Ectodermal cell (in vitro differentiated cells): Measurements from ENCODE around the gene AQR.
"Not testable (repeated sequence)": the region's sequence is repeated elsewhere in the genome, so short reads cannot be mapped to it uniquely, and the experiment has no call there.

ENCODE experiments used
- H3K27ac ChIP-seq: 2 replicates; pipeline ENCODE4 v1.7.0; 2013; ENCODE audit warnings: mild to moderate bottlenecking, low read depth, low read length; ENCODE audit not compliant: insufficient read depth, poor library complexity, severe bottlenecking
- H3K27me3 ChIP-seq: 2 replicates; pipeline ENCODE4 v1.7.0; 2013; ENCODE audit warnings: mild to moderate bottlenecking, low read length; ENCODE audit not compliant: insufficient read depth, control insufficient read depth, poor library complexity, severe bottlenecking
- H3K36me3 ChIP-seq: one replicate; pipeline ENCODE4 v1.7.0; 2013; ENCODE audit warnings: low read length; ENCODE audit not compliant: control insufficient read depth, insufficient read depth
- H3K4me1 ChIP-seq: one replicate; pipeline ENCODE4 v1.7.0; 2013; ENCODE audit warnings: low read length; ENCODE audit not compliant: control insufficient read depth, insufficient read depth
- H3K4me3 ChIP-seq: 2 replicates; pipeline ENCODE4 v1.7.0; 2013; ENCODE audit warnings: low read depth, low read length, control low read depth; ENCODE audit not compliant: insufficient read depth
- H3K9me3 ChIP-seq: 2 replicates; pipeline ENCODE4 v1.7.0; 2013; ENCODE audit warnings: mild to moderate bottlenecking, low read length, moderate library complexity; ENCODE audit not compliant: control insufficient read depth
- WGBS, 2 experiments: methylation state at CpG; one replicate each; pipeline ENCODE4 v1.1.7; 2013; ENCODE audit warnings: missing lambda C conversion rate in 2 of 2; 5-methylcytosine and 5-hydroxymethylcytosine counted together

Gene AQR

GRCh38 chr15:34828145-34828911, 141.2 kb downstream of the AQR start:
- H3K4me3 ChIP-seq = no peak overlapping the region

GRCh38 chr15:34821831-34822230, 147.7 kb downstream of the AQR start:
- Histone ChIP-seq H3K4me3 (no peak overlapping the region), H3K36me3 (no peaks in the 10 kb centered on the region), H3K9me3 (no peaks in the 10 kb centered on the region), H3K27ac (no peak overlapping the region), H3K4me1 (no peaks in the 10 kb centered on the region), H3K27me3 (no peaks in the 10 kb centered on the region)
- 84 to 86% methylated on average over 3 of the region's 3 CpGs for WGBS, 2 experiments

More at GRCh38 chr15:34828145-34828911, 141.2 kb downstream of the AQR start:
- Histone ChIP-seq H3K9me3 (no peaks in the 10 kb centered on the region), H3K27ac (no peak overlapping the region), H3K4me1 (no peaks in the 10 kb centered on the region), H3K27me3 (no peaks in the 10 kb centered on the region), H3K36me3 (no peaks in the 10 kb centered on the region)
- 92 to 100% methylated on average over 1 to 5 of the region's 5 CpGs for whole genome bisulfite sequencing, 2 experiments

- no peaks in the 10 kb centered on the region for H3K27me3 ChIP-seq
- H3K4me3 ChIP-seq = no peak overlapping the region
- no peaks in the 10 kb centered on the region for H3K36me3 ChIP-seq
- 91 to 92% methylated on average over 5 of the region's 5 CpGs for whole genome bisulfite sequencing, 2 experiments
- no peaks in the 10 kb centered on the region for H3K9me3 ChIP-seq
- H3K27ac ChIP-seq = no peak overlapping the region
- H3K4me1 ChIP-seq = no peaks in the 10 kb centered on the region
Measured at GRCh38 chr15:34820110-34820509, 149.4 kb downstream of the AQR start.

GRCh38 chr15:34818526-34818925, 151.0 kb downstream of the AQR start:
- H3K4me3 ChIP-seq = no peak overlapping the region
- 100% methylated on average over 1 of the region's 1 CpG; no CpG with 5 or more reads in 1 of the 2 experiments for WGBS, 2 experiments
- H3K27ac ChIP-seq = no peak overlapping the region
- H3K36me3 ChIP-seq = no peaks in the 10 kb centered on the region
- H3K4me1 ChIP-seq = no peaks in the 10 kb centered on the region
- no peaks in the 10 kb centered on the region for H3K9me3 ChIP-seq
- no peaks in the 10 kb centered on the region for H3K27me3 ChIP-seq

GRCh38 chr15:34815836-34816235, 153.7 kb downstream of the AQR start:
- no CpG with 5 or more reads among the region's 1 CpG for WGBS, 2 experiments
- Histone ChIP-seq H3K9me3 (no peaks in the 10 kb centered on the region), H3K27me3 (no peaks in the 10 kb centered on the region), H3K4me3 (no peak overlapping the region), H3K36me3 (no peaks in the 10 kb centered on the region), H3K4me1 (no peaks in the 10 kb centered on the region), H3K27ac (no peak overlapping the region)

GRCh38 chr15:34813446-34814190, 155.9 kb downstream of the AQR start:
- H3K4me3 ChIP-seq = no peak overlapping the region
- no peaks in the 10 kb centered on the region for H3K36me3 ChIP-seq
- no peaks in the 10 kb centered on the region for H3K4me1 ChIP-seq
- no peaks in the 10 kb centered on the region for H3K9me3 ChIP-seq
- no peaks in the 10 kb centered on the region for H3K27me3 ChIP-seq
- no peak overlapping the region for H3K27ac ChIP-seq
- WGBS, 2 experiments = 73 to 81% methylated on average over 3 of the region's 3 CpGs

GRCh38 chr15:34812868-34813365, 156.6 kb downstream of the AQR start:
- not testable (repeated sequence) for H3K36me3 ChIP-seq, H3K9me3 ChIP-seq, H3K4me1 ChIP-seq, H3K27me3 ChIP-seq, H3K27ac ChIP-seq, H3K4me3 ChIP-seq
- 80 to 93% methylated on average over 9 of the region's 9 CpGs for WGBS, 2 experiments

GRCh38 chr15:34812369-34812768, 157.2 kb downstream of the AQR start:
- Histone ChIP-seq H3K4me1 (no peaks in the 10 kb centered on the region), H3K27me3 (no peaks in the 10 kb centered on the region), H3K9me3 (no peaks in the 10 kb centered on the region), H3K36me3 (no peaks in the 10 kb centered on the region), H3K4me3 (no peak overlapping the region), H3K27ac (no peak overlapping the region)
- no CpG with 5 or more reads among the region's 1 CpG for WGBS, 2 experiments

- WGBS, 2 experiments = 94 to 96% methylated on average over 5 of the region's 5 CpGs
- no peak overlapping the region for H3K27ac ChIP-seq
Measured at GRCh38 chr15:34810443-34811129, 159.0 kb downstream of the AQR start.

GRCh38 chr15:34809186-34809585, 160.4 kb downstream of the AQR start:
- no peaks in the 10 kb centered on the region for H3K27me3 ChIP-seq
- no peaks in the 10 kb centered on the region for H3K9me3 ChIP-seq
- no peak overlapping the region for H3K4me3 ChIP-seq
- H3K27ac ChIP-seq = no peak overlapping the region
- H3K4me1 ChIP-seq = no peaks in the 10 kb centered on the region
- no peaks in the 10 kb centered on the region for H3K36me3 ChIP-seq
- 94 to 95% methylated on average over 3 of the region's 3 CpGs for WGBS, 2 experiments

More at GRCh38 chr15:34810443-34811129, 159.0 kb downstream of the AQR start:
- Histone ChIP-seq H3K9me3 (no peaks in the 10 kb centered on the region), H3K4me1 (no peaks in the 10 kb centered on the region), H3K27me3 (no peaks in the 10 kb centered on the region), H3K4me3 (no peak overlapping the region), H3K36me3 (no peaks in the 10 kb centered on the region)
